Measurements from ENCODE around the gene TMEM212.

DNA sequence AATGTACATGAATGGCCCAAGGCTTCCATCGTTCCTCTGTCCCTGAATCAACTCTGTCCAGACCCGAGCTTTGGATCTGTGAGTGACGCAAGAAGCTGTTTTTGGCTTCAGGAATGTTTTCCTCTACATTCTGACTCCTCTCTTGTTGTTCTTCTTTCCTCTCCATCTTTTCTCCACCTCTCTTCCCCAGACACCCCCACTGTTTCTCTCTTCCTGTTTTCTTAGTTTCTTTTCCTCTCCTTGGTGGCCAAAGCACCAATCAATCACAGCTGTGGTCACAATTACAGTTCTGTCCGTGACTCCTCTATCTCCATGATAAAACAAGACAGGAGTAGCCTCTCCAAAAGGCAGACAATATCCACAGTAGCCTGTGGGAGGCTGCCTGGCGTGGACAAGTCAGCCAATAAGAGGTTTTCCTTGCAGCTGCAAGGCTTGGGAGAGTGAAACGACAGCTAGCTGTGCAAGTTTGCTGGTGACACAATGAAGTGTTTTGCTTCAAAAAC lies 4.9 kb upstream of the TMEM212 start:
- no peak for TF ChIP-seq CTCF (conservative IDR thresholded peaks at IDR 0.05)
- no peak for TF ChIP-seq EZH2 (IDR thresholded peaks at IDR 0.05; ENCODE audit: low read depth)

Data from PC-9 (cell line).